NCI-H526 treated with DMSO at 0.1 percent for 48 hours (cell line): ENCODE measurements around the gene GABARAP.

Source experiments
- DNase-seq: peaks from one replicate; lab custom pipeline; 2025; lab: John Stamatoyannopoulos, UW

The GABARAP gene

GRCh38 chr17:7222093-7222971, 19.9 kb downstream of the GABARAP start:
- no peak for DNase-seq

GRCh38 chr17:7221278-7222092, 20.8 kb downstream of the GABARAP start:
- DNase-seq, result no peak

GRCh38 chr17:7220593-7221277, 21.5 kb downstream of the GABARAP start:
- DNase-seq, result no peak

- peak; percentile 10 for DNase-seq
These were observed 22.2 kb downstream of the GABARAP start, which contains the start of the genes ACADVL and DLG4 for GRCh38 chr17:7219812-7220592. TSS of gene ACADVL (plus strand) at chr17:7219938. CDS start at chr17:7219985, 47 bp downstream. TSS of gene DLG4 (minus strand) at chr17:7219836.

GRCh38 chr17:7219229-7219811, 22.9 kb downstream of the GABARAP start:
- no peak for DNase-seq

GRCh38 chr17:7218758-7219157, 23.5 kb downstream of the GABARAP start:
- DNase-seq, result no peak

- no peak for DNase-seq
These were observed 24.1 kb downstream of the GABARAP start for GRCh38 chr17:7218166-7218565.

- no peak for DNase-seq
These were observed 24.9 kb downstream of the GABARAP start for GRCh38 chr17:7217113-7217987.

GRCh38 chr17:7216242-7217112, 25.8 kb downstream of the GABARAP start:
- no peak for DNase-seq

- no peak for DNase-seq
These were observed 26.5 kb downstream of the GABARAP start for GRCh38 chr17:7215652-7216180.

- no peak for DNase-seq
These were observed 27.1 kb downstream of the GABARAP start for GRCh38 chr17:7215136-7215638.

GRCh38 chr17:7214300-7215135, 27.7 kb downstream of the GABARAP start:
- DNase-seq, result peak; percentile 90

GRCh38 chr17:7213895-7214299, 28.4 kb downstream of the GABARAP start:
- DNase-seq, result peak; percentile 82

- DNase-seq, result no peak
These were observed 30.6 kb downstream of the GABARAP start for GRCh38 chr17:7211491-7212273.

GRCh38 chr17:7208754-7209460, 33.3 kb downstream of the GABARAP start:
- DNase-seq, result no peak

GRCh38 chr17:7208027-7208571, 34.1 kb downstream of the GABARAP start:
- no peak for DNase-seq
